Sigmoid colon (tissue), 7 donors: Measurements from ENCODE around the gene ARL13B. TPM values are rescaled to one million over a fixed set of nuclear protein-coding genes. Genes with fewer than 3 reads are reported as not detected.
"Not testable (repeated sequence)": the region's sequence is repeated elsewhere in the genome, so short reads cannot be mapped to it uniquely, and the experiment has no call there.

Experiments
- DNase-seq: peaks from one replicate; pipeline ENCODE4 v3.0.0-alpha.2; 2019
- H3K27ac ChIP-seq, 4 donors: fragments of 200-600 bp; sonication (generic); one replicate each; pipeline ENCODE4 v1.5.1; 2016 to 2019; ENCODE audit warnings: mild to moderate bottlenecking in 1 of 4
- H3K27me3 ChIP-seq, 3 donors: fragments of 200-600 bp; sonication (generic); one replicate each; pipeline ENCODE4 v1.5.1; 2019; ENCODE audit warnings: mild to moderate bottlenecking in 1 of 3
- H3K36me3 ChIP-seq, 4 donors: fragments of 200-600 bp; sonication (generic); one replicate each; pipeline ENCODE4 v1.5.1; 2016 to 2019
- H3K4me1 ChIP-seq, 4 donors: fragments of 200-600 bp; sonication (generic); one replicate each; pipeline ENCODE4 v1.5.1; 2017 to 2019
- H3K4me3 ChIP-seq, 4 donors: fragments of 200-600 bp; sonication (generic); one replicate each; pipeline ENCODE4 v1.5.1; 2017 to 2019; ENCODE audit warnings: mild to moderate bottlenecking in 2 of 4, moderate library complexity in 1 of 4
- H3K9me3 ChIP-seq, 4 donors: fragments of 200-600 bp in 3 of 4; sonication (generic) in 3 of 4; one replicate each; pipeline versions ENCODE4 v1.5.1 to v1.6.1; 2013 to 2019
- CTCF ChIP-seq, 4 experiments: fragments of 450-650 bp in 3 of 4; fragments of 200-600 bp in 1 of 4; IDR thresholded peaks; one replicate each; pipeline ENCODE4 v1.5.1; 2016 to 2019; ENCODE audit warnings: antibody characterized with exemption in 4 of 4, mild to moderate bottlenecking in 3 of 4, moderate library complexity in 2 of 4
- EP300 ChIP-seq, 4 donors: sonication (generic); formaldehyde crosslinking; IDR thresholded peaks; one replicate each; pipeline ENCODE4 v1.6.1; 2017; ENCODE audit warnings: antibody characterized with exemption in 4 of 4
- POLR2A ChIP-seq, 2 donors: fragments of 450-650 bp; IDR thresholded peaks; one replicate each; pipeline ENCODE4 v1.6.1; 2016; ENCODE audit warnings: antibody characterized with exemption in 2 of 2, mild to moderate bottlenecking in 2 of 2, moderate library complexity in 2 of 2
- POLR2AphosphoS5 ChIP-seq, 4 donors: sonication (generic); formaldehyde crosslinking; IDR thresholded peaks; one replicate each; pipeline ENCODE4 v1.6.1; 2017; ENCODE audit warnings: antibody characterized with exemption in 4 of 4
- WGBS, 2 donors: extraction: QIAGEN DNeasy Blood & Tissue Kit; methylation state at CpG; one replicate each; pipeline ENCODE4 v1.1.7; 2013; 5-methylcytosine and 5-hydroxymethylcytosine counted together
- intact Hi-C: fragments of 100-400 bp; cut with DNase I; formaldehyde crosslinking; loops from one replicate; pipeline ENCODE4 v1.15.1; 2023
- polyA plus RNA-seq, 3 donors: library from polyadenylated mRNA; stranded (reverse); fragments of 200-250 nt; gene quantifications; one replicate each; pipeline ENCODE4 v1.2.3, GENCODE V29; 2013
- total RNA-seq, 4 donors: library from RNA; depleted of rRNA; stranded (reverse); fragments of >200 nt; gene quantifications; one replicate each; pipeline ENCODE4 v1.1.0, GENCODE V29; 2016
- donor health status: healthy with polysubstance abuse.
- donor health status: Bipolar disorder and iron deficiency.
- donor health status: healthy.

ARL13B gene
- total and polyA plus RNA-seq, 7 donors, result 1.8 to 14.0 (median 9.6) TPM

- H3K4me1 ChIP-seq, result no peaks in the 10 kb centered on the region
- 94 to 98% methylated on average over 1 of the region's 1 CpG for WGBS, 2 donors
- no peak overlapping the region for H3K27ac ChIP-seq
- TF ChIP-seq EP300 (IDR thresholded peaks at IDR 0.05), result no peak
- TF ChIP-seq POLR2A (IDR thresholded peaks at IDR 0.05), result no peak
- TF ChIP-seq CTCF (IDR thresholded peaks at IDR 0.05), result no peak
- no peak for TF ChIP-seq POLR2AphosphoS5 (IDR thresholded peaks at IDR 0.05)
- no peak overlapping the region for H3K4me3 ChIP-seq
- intact Hi-C loops, result no loop called here
- DNase-seq, result no peak
- H3K27me3 ChIP-seq, result no peaks in the 10 kb centered on the region
- H3K9me3 ChIP-seq, result no peaks in the 10 kb centered on the region
- no peaks in the 10 kb centered on the region for H3K36me3 ChIP-seq
Observed at GRCh38 chr3:93961026-93961425, 18.9 kb upstream of the ARL13B start.

GRCh38 chr3:93961489-93961888 is 18.5 kb upstream of the ARL13B start:
- no peak for DNase-seq
- Histone ChIP-seq H3K27ac (no peak overlapping the region), H3K27me3 (no peaks in the 10 kb centered on the region), H3K4me1 (no peaks in the 10 kb centered on the region), H3K9me3 (no peaks in the 10 kb centered on the region), H3K36me3 (no peaks in the 10 kb centered on the region), H3K4me3 (no peak overlapping the region)
- WGBS, 2 donors, result 69 to 72% methylated on average over 1 of the region's 1 CpG
- intact Hi-C loops, result no loop called here
- TF ChIP-seq CTCF (IDR thresholded peaks at IDR 0.05), result no peak
- no peak for TF ChIP-seq POLR2AphosphoS5 (IDR thresholded peaks at IDR 0.05)
- no peak for TF ChIP-seq POLR2A (IDR thresholded peaks at IDR 0.05)
- TF ChIP-seq EP300 (IDR thresholded peaks at IDR 0.05), result no peak

- H3K27ac ChIP-seq, result no peak overlapping the region
- H3K4me3 ChIP-seq, result no peak overlapping the region
- no peaks in the 10 kb centered on the region for H3K4me1 ChIP-seq
- no peaks in the 10 kb centered on the region for H3K36me3 ChIP-seq
- TF ChIP-seq EP300 (IDR thresholded peaks at IDR 0.05), result no peak
- TF ChIP-seq POLR2A (IDR thresholded peaks at IDR 0.05), result no peak
- TF ChIP-seq POLR2AphosphoS5 (IDR thresholded peaks at IDR 0.05), result no peak
- no peak for TF ChIP-seq CTCF (IDR thresholded peaks at IDR 0.05)
- H3K27me3 ChIP-seq, result no peaks in the 10 kb centered on the region
- DNase-seq, result no peak
- no peaks in the 10 kb centered on the region for H3K9me3 ChIP-seq
- intact Hi-C loops, result no loop called here
- 86 to 87% methylated on average over 3 of the region's 3 CpGs for WGBS, 2 donors
Observed at GRCh38 chr3:93962798-93963197, 17.2 kb upstream of the ARL13B start.

GRCh38 chr3:93965106-93965505 is 14.8 kb upstream of the ARL13B start:
- WGBS, 2 donors, result 97 to 98% methylated on average over 19 of the region's 19 CpGs
- H3K9me3 ChIP-seq, DNase-seq, H3K4me1 ChIP-seq, H3K27me3 ChIP-seq, H3K36me3 ChIP-seq, H3K27ac ChIP-seq, intact Hi-C loops, H3K4me3 ChIP-seq: not testable (repeated sequence)

GRCh38 chr3:93969443-93969842 is 10.5 kb upstream of the ARL13B start:
- no peaks in the 10 kb centered on the region for H3K9me3 ChIP-seq
- 64 to 80% methylated on average over 3 of the region's 3 CpGs for WGBS, 2 donors
- intact Hi-C loops, result no loop called here
- DNase-seq, result no peak
- TF ChIP-seq EP300 (IDR thresholded peaks at IDR 0.05) (no peak), POLR2A (IDR thresholded peaks at IDR 0.05) (no peak), CTCF (IDR thresholded peaks at IDR 0.05) (no peak), POLR2AphosphoS5 (IDR thresholded peaks at IDR 0.05) (no peak)
- no peak overlapping the region for H3K27ac ChIP-seq
- peaks cover 0 to 13% (median 5%) of the 10 kb centered on the region in 4 donors for H3K4me1 ChIP-seq
- H3K27me3 ChIP-seq, result no peaks in the 10 kb centered on the region
- no peaks in the 10 kb centered on the region for H3K36me3 ChIP-seq
- H3K4me3 ChIP-seq, result no peak overlapping the region
